Bladder microvascular endothelial cell (primary cell): Measurements from ENCODE around the gene CALHM6. TPM values are rescaled to one million over a fixed set of nuclear protein-coding genes. Genes with fewer than 3 reads are reported as not detected.

Experiments
- total RNA-seq: library from RNA; depleted of rRNA; stranded (reverse); fragments of >200 nt; gene quantifications from 2 replicates; pipeline ENCODE4 v1.2.3, GENCODE V29; 2014

CALHM6 gene
- 0.50 and 1.3 TPM in 2 replicates for total RNA-seq

GRCh38 chr6:116461331-116461931, at the start of gene CALHM6:
TSS of gene CALHM6 (plus strand) at chr6:116461375. CDS start at chr6:116461930, 555 bp downstream.

GRCh38 chr6:116511424-116512110, 50.4 kb downstream of the CALHM6 start, which contains the start of gene CALHM5:
TSS of gene CALHM5 (plus strand) at chr6:116511639. CDS start at chr6:116511697, 58 bp downstream.

Other genes starting within 250 kb of the CALHM6 start
- 5.7 and 11.0 TPM in 2 replicates for gene TSPYL4, start 207.3 kb upstream of the CALHM6 start, total RNA-seq
- gene TSPYL1, start 181.4 kb upstream of the CALHM6 start, total RNA-seq: 51.6 and 62.3 TPM in 2 replicates
- gene DSE, start 90.4 kb upstream of the CALHM6 start, total RNA-seq: 10.4 and 20.0 TPM in 2 replicates
- gene CALHM5, start 50.3 kb downstream of the CALHM6 start, total RNA-seq: 5.3 and 12.6 TPM in 2 replicates
- gene TRAPPC3L, start 84.3 kb downstream of the CALHM6 start, total RNA-seq: under 0.01 and 0.19 TPM in 2 replicates
- 0.25 and 0.97 TPM in 2 replicates for gene CALHM4, start 92.4 kb downstream of the CALHM6 start, total RNA-seq
- 13.0 and 16.1 TPM in 2 replicates for gene RWDD1, start 110.1 kb downstream of the CALHM6 start, total RNA-seq
- gene RSPH4A, start 155.1 kb downstream of the CALHM6 start, total RNA-seq: 0.16 and 0.31 TPM in 2 replicates
- 11.7 and 24.9 TPM in 2 replicates for gene ZUP1, start 207.4 kb downstream of the CALHM6 start, total RNA-seq
- gene KPNA5, start 219.8 kb downstream of the CALHM6 start, total RNA-seq: 4.5 and 12.3 TPM in 2 replicates